GM19463 (cell line): Measurements from ENCODE around the gene DUSP5.

Experiments
- ATAC-seq: cut with Tn5 transposase; IDR thresholded peaks from one replicate; pipeline ENCODE4 v1.9.1; 2021; ENCODE audit warnings: mild to moderate bottlenecking, moderate library complexity; ENCODE audit not compliant: unreplicated experiment

The DUSP5 gene

GRCh38 chr10:110499796-110500514 lies 2.2 kb downstream of the DUSP5 start:
- ATAC-seq, result no peak

GRCh38 chr10:110500515-110500905 lies 2.8 kb downstream of the DUSP5 start:
- no peak for ATAC-seq

GRCh38 chr10:110501142-110501937 lies 3.6 kb downstream of the DUSP5 start:
- ATAC-seq, result peak; percentile 15

- no peak for ATAC-seq
These were observed 4.6 kb downstream of the DUSP5 start for GRCh38 chr10:110502072-110502845.

GRCh38 chr10:110502851-110503301 lies 5.2 kb downstream of the DUSP5 start:
- ATAC-seq, result peak; percentile 20

GRCh38 chr10:110503528-110504110 lies 5.9 kb downstream of the DUSP5 start:
- ATAC-seq, result no peak

GRCh38 chr10:110504111-110504735 lies 6.5 kb downstream of the DUSP5 start:
- peak; percentile 49 for ATAC-seq

- ATAC-seq, result no peak
These were observed 7.5 kb downstream of the DUSP5 start for GRCh38 chr10:110505130-110505770.

- ATAC-seq, result no peak
These were observed 8.7 kb downstream of the DUSP5 start for GRCh38 chr10:110506448-110506847.

- ATAC-seq, result no peak
These were observed 9.6 kb downstream of the DUSP5 start for GRCh38 chr10:110507346-110507745.

GRCh38 chr10:110508159-110508788 lies 10.6 kb downstream of the DUSP5 start:
- no peak for ATAC-seq

- no peak for ATAC-seq
These were observed 11.3 kb downstream of the DUSP5 start for GRCh38 chr10:110508806-110509544.

- ATAC-seq, result no peak
These were observed 11.9 kb downstream of the DUSP5 start for GRCh38 chr10:110509560-110509959.

GRCh38 chr10:110510086-110510485 lies 12.4 kb downstream of the DUSP5 start:
- no peak for ATAC-seq

- no peak for ATAC-seq
These were observed 13.0 kb downstream of the DUSP5 start for GRCh38 chr10:110510730-110511129.

- ATAC-seq, result no peak
These were observed 14.2 kb downstream of the DUSP5 start for GRCh38 chr10:110511734-110512449.

GRCh38 chr10:110512461-110513187 lies 14.9 kb downstream of the DUSP5 start:
- no peak for ATAC-seq

- no peak for ATAC-seq
These were observed 16.2 kb downstream of the DUSP5 start for GRCh38 chr10:110513949-110514348.
